ENCODE data around the gene RIMKLB. TPM values are rescaled to one million over a fixed set of nuclear protein-coding genes. Genes with fewer than 3 reads are reported as not detected.

RIMKLB gene
- polyA plus RNA-seq, 1 of the 3 experiments (the other 2 are of a cell fraction): 24.5 TPM

DNA sequence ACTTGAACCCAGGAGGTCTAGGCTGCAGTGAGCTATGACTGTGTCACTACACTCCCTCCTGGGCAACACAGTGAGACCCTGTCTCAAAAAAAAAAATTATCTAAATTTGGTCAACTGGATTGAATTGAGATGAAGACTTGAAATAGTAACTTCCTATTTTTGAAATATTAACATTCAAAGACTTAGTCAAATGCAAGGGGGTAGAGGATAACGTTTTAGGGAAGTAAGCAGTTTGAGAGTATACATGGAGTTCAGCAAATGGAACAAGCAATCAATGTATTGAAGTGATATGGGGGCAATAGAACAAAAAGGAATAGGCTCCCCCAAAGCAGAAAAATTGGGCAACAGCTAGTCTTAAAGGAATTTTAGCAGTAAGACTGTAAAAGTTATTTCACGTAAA is 30.5 kb upstream of the RIMKLB start:
- H3K9me3 ChIP-seq: no peaks in the 10 kb centered on the region
- WGBS (ENCODE audit: low lambda C conversion rate): 51% methylated on average over 2 of the region's 2 CpGs
- TF ChIP-seq YY1 (IDR thresholded peaks at IDR 0.05; ENCODE audit: low read depth): no peak
- no peak for TF ChIP-seq RCOR1 (IDR thresholded peaks at IDR 0.05; ENCODE audit: low read length)
- no peak for TF ChIP-seq TCF12 (IDR thresholded peaks at IDR 0.05)
- TF ChIP-seq JUND (IDR thresholded peaks at IDR 0.05): no peak
- TF ChIP-seq GABPA (IDR thresholded peaks at IDR 0.05; ENCODE audit: low read depth): no peak
- no peak for TF ChIP-seq FOXJ3 (CRISPR knock-in tag; IDR thresholded peaks at IDR 0.05)
- TF ChIP-seq GATA2 (CRISPR knock-in tag; IDR thresholded peaks at IDR 0.05): no peak
- TF ChIP-seq FOXM1 (IDR thresholded peaks at IDR 0.05; ENCODE audit: low read depth): no peak
- TF ChIP-seq ELF1 (IDR thresholded peaks at IDR 0.05): no peak
- TF ChIP-seq EZH2phosphoT487 (IDR thresholded peaks at IDR 0.05; ENCODE audit: borderline replicate concordance, low read depth): no peak
- TF ChIP-seq FOSL2 (IDR thresholded peaks at IDR 0.05; ENCODE audit: borderline replicate concordance, low read depth): no peak
- no peak for TF ChIP-seq MEF2A (IDR thresholded peaks at IDR 0.05; ENCODE audit: borderline replicate concordance, low read depth)
- TF ChIP-seq MXI1 (IDR thresholded peaks at IDR 0.05; ENCODE audit: low read depth, low read length): no peak
- TF ChIP-seq CHD2 (IDR thresholded peaks at IDR 0.05; ENCODE audit: low read length, partially characterized antibody): no peak
- TF ChIP-seq, protein P1, sequence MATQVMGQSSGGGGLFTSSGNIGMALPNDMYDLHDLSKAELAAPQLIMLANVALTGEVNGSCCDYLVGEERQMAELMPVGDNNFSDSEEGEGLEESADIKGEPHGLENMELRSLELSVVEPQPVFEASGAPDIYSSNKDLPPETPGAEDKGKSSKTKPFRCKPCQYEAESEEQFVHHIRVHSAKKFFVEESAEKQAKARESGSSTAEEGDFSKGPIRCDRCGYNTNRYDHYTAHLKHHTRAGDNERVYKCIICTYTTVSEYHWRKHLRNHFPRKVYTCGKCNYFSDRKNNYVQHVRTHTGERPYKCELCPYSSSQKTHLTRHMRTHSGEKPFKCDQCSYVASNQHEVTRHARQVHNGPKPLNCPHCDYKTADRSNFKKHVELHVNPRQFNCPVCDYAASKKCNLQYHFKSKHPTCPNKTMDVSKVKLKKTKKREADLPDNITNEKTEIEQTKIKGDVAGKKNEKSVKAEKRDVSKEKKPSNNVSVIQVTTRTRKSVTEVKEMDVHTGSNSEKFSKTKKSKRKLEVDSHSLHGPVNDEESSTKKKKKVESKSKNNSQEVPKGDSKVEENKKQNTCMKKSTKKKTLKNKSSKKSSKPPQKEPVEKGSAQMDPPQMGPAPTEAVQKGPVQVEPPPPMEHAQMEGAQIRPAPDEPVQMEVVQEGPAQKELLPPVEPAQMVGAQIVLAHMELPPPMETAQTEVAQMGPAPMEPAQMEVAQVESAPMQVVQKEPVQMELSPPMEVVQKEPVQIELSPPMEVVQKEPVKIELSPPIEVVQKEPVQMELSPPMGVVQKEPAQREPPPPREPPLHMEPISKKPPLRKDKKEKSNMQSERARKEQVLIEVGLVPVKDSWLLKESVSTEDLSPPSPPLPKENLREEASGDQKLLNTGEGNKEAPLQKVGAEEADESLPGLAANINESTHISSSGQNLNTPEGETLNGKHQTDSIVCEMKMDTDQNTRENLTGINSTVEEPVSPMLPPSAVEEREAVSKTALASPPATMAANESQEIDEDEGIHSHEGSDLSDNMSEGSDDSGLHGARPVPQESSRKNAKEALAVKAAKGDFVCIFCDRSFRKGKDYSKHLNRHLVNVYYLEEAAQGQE (IDR thresholded peaks at IDR 0.05; ENCODE audit: low read depth, low read length): no peak
- TF ChIP-seq EP300 (IDR thresholded peaks at IDR 0.05; ENCODE audit: borderline replicate concordance in 1 of 2, low read depth in 1 of 2, low read length in 1 of 2): no peak
- no peak for TF ChIP-seq TAF1 (IDR thresholded peaks at IDR 0.05; ENCODE audit: borderline replicate concordance, low read depth, low read length)
- TF ChIP-seq, protein P2, sequence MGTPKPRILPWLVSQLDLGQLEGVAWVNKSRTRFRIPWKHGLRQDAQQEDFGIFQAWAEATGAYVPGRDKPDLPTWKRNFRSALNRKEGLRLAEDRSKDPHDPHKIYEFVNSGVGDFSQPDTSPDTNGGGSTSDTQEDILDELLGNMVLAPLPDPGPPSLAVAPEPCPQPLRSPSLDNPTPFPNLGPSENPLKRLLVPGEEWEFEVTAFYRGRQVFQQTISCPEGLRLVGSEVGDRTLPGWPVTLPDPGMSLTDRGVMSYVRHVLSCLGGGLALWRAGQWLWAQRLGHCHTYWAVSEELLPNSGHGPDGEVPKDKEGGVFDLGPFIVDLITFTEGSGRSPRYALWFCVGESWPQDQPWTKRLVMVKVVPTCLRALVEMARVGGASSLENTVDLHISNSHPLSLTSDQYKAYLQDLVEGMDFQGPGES (IDR thresholded peaks at IDR 0.05; ENCODE audit: low read depth, low read length): no peak
- no peak overlapping the region for H3K9ac ChIP-seq
- DNase-seq: no peak
- H3F3A ChIP-seq (replicated peaks; ENCODE audit: insufficient read depth): no peaks in the 10 kb centered on the region
- no peaks in the 10 kb centered on the region for H3K4me1 ChIP-seq (ENCODE audit: control insufficient read depth in 1 of 2, insufficient read depth in 2 of 2, low read depth in 1 of 2, low read length in 1 of 2)
- no peaks in the 10 kb centered on the region for H3K79me2 ChIP-seq (ENCODE audit: insufficient read depth)
- no peak overlapping the region for H3K4me3 ChIP-seq (ENCODE audit: low read depth in 2 of 2, low read length in 1 of 2)
- H3K4me2 ChIP-seq: no peak overlapping the region
- H2AFZ ChIP-seq (ENCODE audit: low read depth): no peak overlapping the region
- CTCF ChIA-PET: interaction anchor here (1.7 kb wide), 1 partner anchor 9 kb away, joined by 5 read pairs; no protein-coding TSS in a partner anchor
- peaks cover 5% of the 10 kb centered on the region; the same call in 1 of the 2 replicates for H3K27me3 ChIP-seq (ENCODE audit: insufficient read depth)
- no peaks in the 10 kb centered on the region for H4K20me1 ChIP-seq (ENCODE audit: insufficient read depth)
- H3K9me2 ChIP-seq: no peaks in the 10 kb centered on the region
- no peaks in the 10 kb centered on the region for H3K36me3 ChIP-seq (replicated peaks in 1 of 2; ENCODE audit: control insufficient read depth in 1 of 2, insufficient read depth in 2 of 2, low read length in 1 of 2)
- POLR2A ChIA-PET: no interaction called here
- H3K27ac ChIP-seq (ENCODE audit: low read depth in 2 of 2, low read length in 1 of 2): no peak overlapping the region
